OCI-LY3 (cell line): ENCODE data around the gene TPTE2.

ENCODE experiments used
- H2AFZ ChIP-seq: fragments of 200-600, 300-600 bp; shearing (Covaris generic); 2 replicates; pipeline ENCODE4 v1.6.0; 2014; ENCODE audit warnings: antibody characterized with exemption, low read depth, low read length
- H3K27ac ChIP-seq: fragments of 200-600, 300-600 bp; sonication (generic); 2 replicates; pipeline ENCODE4 v1.5.1; 2014; ENCODE audit warnings: mild to moderate bottlenecking, low read length, moderate library complexity, mixed read lengths
- H3K27me3 ChIP-seq: fragments of 200-600, 300-600 bp; sonication (generic); 2 replicates; pipeline ENCODE4 v1.6.1; 2014; ENCODE audit warnings: low read depth, low read length, mixed read lengths
- H3K36me3 ChIP-seq: fragments of 200-600, 300-600 bp; sonication (generic); replicated peaks from 2 replicates; pipeline ENCODE3; 2014; ENCODE audit warnings: low read depth, low read length, mixed read lengths
- H3K4me1 ChIP-seq: fragments of 300-600, 200-600 bp; sonication (generic); 2 replicates; pipeline ENCODE4 v1.6.1; 2014; ENCODE audit warnings: low read length, mixed read lengths
- H3K4me2 ChIP-seq: fragments of 200-600, 300-600 bp; sonication (generic); 2 replicates; pipeline ENCODE4 v1.6.1; 2014; ENCODE audit warnings: low read length, mixed read lengths
- H3K4me3 ChIP-seq: fragments of 300-600, 200-600 bp; sonication (generic); 2 replicates; pipeline ENCODE4 v1.5.1; 2014; ENCODE audit warnings: antibody characterized with exemption, mild to moderate bottlenecking, low read length, moderate library complexity
- H3K79me2 ChIP-seq: fragments of 300-600, 200-600 bp; shearing (Covaris generic); 2 replicates; pipeline ENCODE4 v1.6.1; 2014; ENCODE audit warnings: mild to moderate bottlenecking, low read length, mixed read lengths
- H3K9ac ChIP-seq: fragments of 300-600, 200-600 bp; shearing (Covaris generic); 2 replicates; pipeline ENCODE4 v1.6.0; 2014; ENCODE audit warnings: mild to moderate bottlenecking, low read length, moderate library complexity
- H3K9me3 ChIP-seq: fragments of 200-600, 300-600 bp; shearing (Covaris generic); 2 replicates; pipeline ENCODE4 v1.6.1; 2014; ENCODE audit warnings: low read length, mixed read lengths; ENCODE audit not compliant: insufficient read depth
- H4K20me1 ChIP-seq: fragments of 200-600, 300-600 bp; sonication (generic); 2 replicates; pipeline ENCODE4 v1.6.1; 2016; ENCODE audit warnings: low read length, mixed read lengths; ENCODE audit not compliant: insufficient read depth
- CTCF ChIP-seq: fragments of 200-600, 300-600 bp; sonication (generic); IDR thresholded peaks from 2 replicates; pipeline ENCODE4 v1.5.1; 2014; ENCODE audit warnings: antibody characterized with exemption, low read length, low read depth
- EZH2phosphoT487 ChIP-seq: fragments of 200-600 bp; shearing (Covaris generic); IDR thresholded peaks from 2 replicates; pipeline ENCODE4 v1.6.1; 2018; ENCODE audit warnings: antibody characterized with exemption, mixed run types, low read depth

The TPTE2 gene

GRCh38 chr13:19382111-19382510, 179.2 kb downstream of the TPTE2 start:
- Histone ChIP-seq H3K36me3 (no peaks in the 10 kb centered on the region), H3K4me2 (no peak overlapping the region)

More at GRCh38 chr13:19382111-19382510, 179.2 kb downstream of the TPTE2 start:
- H2AFZ ChIP-seq: no peak overlapping the region
- no peaks in the 10 kb centered on the region for H4K20me1 ChIP-seq
- no peaks in the 10 kb centered on the region for H3K9me3 ChIP-seq
- no peak overlapping the region for H3K27ac ChIP-seq
- no peak overlapping the region for H3K9ac ChIP-seq
- H3K27me3 ChIP-seq: no peaks in the 10 kb centered on the region
- H3K4me1 ChIP-seq: no peaks in the 10 kb centered on the region
- H3K4me3 ChIP-seq: no peak overlapping the region
- no peak for TF ChIP-seq CTCF
- TF ChIP-seq EZH2phosphoT487: no peak
- H3K79me2 ChIP-seq: no peaks in the 10 kb centered on the region
